ENCODE data around the gene GZF1.

Gene GZF1

GRCh38 chr20:23369072-23369823 is 7.3 kb downstream of the GZF1 start:
- no peak for DNase-seq (ENCODE audit: low read depth in 2 of 2)

GRCh38 chr20:23370274-23370673 is 8.3 kb downstream of the GZF1 start:
- no peak for DNase-seq (ENCODE audit: low read depth in 2 of 2)

- DNase-seq (ENCODE audit: low read depth in 2 of 2), result no peak
These were observed 8.9 kb downstream of the GZF1 start for GRCh38 chr20:23370873-23371272.

- DNase-seq (ENCODE audit: low read depth in 2 of 2), result no peak
These were observed 9.5 kb downstream of the GZF1 start for GRCh38 chr20:23371496-23371895.

GRCh38 chr20:23374441-23374840 is 12.5 kb downstream of the GZF1 start:
- no peak for DNase-seq (ENCODE audit: low read depth in 2 of 2)

- DNase-seq (ENCODE audit: low read depth in 2 of 2), result no peak
These were observed 13.8 kb downstream of the GZF1 start for GRCh38 chr20:23375827-23376226.

- DNase-seq (ENCODE audit: low read depth in 2 of 2), result no peak
These were observed 17.8 kb downstream of the GZF1 start for GRCh38 chr20:23379772-23380171.

GRCh38 chr20:23381876-23382275 is 19.9 kb downstream of the GZF1 start:
- no peak for DNase-seq (ENCODE audit: low read depth in 2 of 2)

- no peak for DNase-seq (ENCODE audit: low read depth in 2 of 2)
These were observed 24.5 kb downstream of the GZF1 start for GRCh38 chr20:23386304-23387117.

GRCh38 chr20:23387118-23387443 is 25.1 kb downstream of the GZF1 start:
- no peak for DNase-seq (ENCODE audit: low read depth in 2 of 2)

GRCh38 chr20:23390091-23390774 is 28.3 kb downstream of the GZF1 start:
- DNase-seq (ENCODE audit: low read depth in 2 of 2), result no peak

- no peak for DNase-seq (ENCODE audit: low read depth in 2 of 2)
These were observed 29.8 kb downstream of the GZF1 start for GRCh38 chr20:23391707-23392310.

GRCh38 chr20:23393996-23394775 is 32.2 kb downstream of the GZF1 start:
- DNase-seq (ENCODE audit: low read depth in 2 of 2), result no peak

GRCh38 chr20:23396950-23397627 is 35.1 kb downstream of the GZF1 start:
- no peak for DNase-seq (ENCODE audit: low read depth in 2 of 2)

GRCh38 chr20:23397961-23398360 is 36.0 kb downstream of the GZF1 start:
- DNase-seq (ENCODE audit: low read depth in 2 of 2), result no peak

GRCh38 chr20:23399568-23400241 is 37.7 kb downstream of the GZF1 start:
- DNase-seq (ENCODE audit: low read depth in 2 of 2), result no peak

- DNase-seq (ENCODE audit: low read depth in 2 of 2), result no peak
These were observed 39.1 kb downstream of the GZF1 start for GRCh38 chr20:23401051-23401450.

- DNase-seq (ENCODE audit: low read depth in 2 of 2), result no peak
These were observed 41.8 kb downstream of the GZF1 start for GRCh38 chr20:23403751-23404150.

GRCh38 chr20:23404196-23404595 is 42.2 kb downstream of the GZF1 start:
- no peak for DNase-seq (ENCODE audit: low read depth in 2 of 2)

GRCh38 chr20:23406880-23407279 is 44.9 kb downstream of the GZF1 start:
- DNase-seq (ENCODE audit: low read depth in 2 of 2), result no peak
